HG03460 (cell line): ENCODE measurements around the gene SPOP.

Source experiments
- ATAC-seq: cut with Tn5 transposase; IDR thresholded peaks from one replicate; pipeline ENCODE4 v1.9.1; 2021; ENCODE audit not compliant: unreplicated experiment

SPOP gene

GRCh38 chr17:49618028-49618611, 59.8 kb downstream of the SPOP start:
- no peak for ATAC-seq

- ATAC-seq = no peak
Measured at GRCh38 chr17:49616601-49617131, 61.2 kb downstream of the SPOP start.

GRCh38 chr17:49616086-49616485, 61.8 kb downstream of the SPOP start:
- no peak for ATAC-seq

GRCh38 chr17:49613182-49613800, 64.6 kb downstream of the SPOP start:
- ATAC-seq = no peak

GRCh38 chr17:49612726-49613125, 65.2 kb downstream of the SPOP start:
- ATAC-seq = no peak

- ATAC-seq = no peak
Measured at GRCh38 chr17:49610883-49611584, 66.9 kb downstream of the SPOP start.

- ATAC-seq = no peak
Measured at GRCh38 chr17:49604314-49604869, 73.5 kb downstream of the SPOP start.

- ATAC-seq = no peak
Measured at GRCh38 chr17:49603720-49604119, 74.2 kb downstream of the SPOP start.

- ATAC-seq = no peak
Measured at GRCh38 chr17:49603238-49603637, 74.7 kb downstream of the SPOP start.

GRCh38 chr17:49602783-49603182, 75.1 kb downstream of the SPOP start:
- ATAC-seq = no peak

GRCh38 chr17:49600949-49601348, 76.9 kb downstream of the SPOP start:
- no peak for ATAC-seq

GRCh38 chr17:49598918-49599317, 79.0 kb downstream of the SPOP start:
- no peak for ATAC-seq

- ATAC-seq = no peak
Measured at GRCh38 chr17:49597928-49598655, 79.8 kb downstream of the SPOP start.

- no peak for ATAC-seq
Measured at GRCh38 chr17:49597436-49597835, 80.5 kb downstream of the SPOP start.

GRCh38 chr17:49596613-49597244, 81.2 kb downstream of the SPOP start:
- ATAC-seq = no peak

GRCh38 chr17:49595980-49596379, 81.9 kb downstream of the SPOP start:
- ATAC-seq = no peak

- no peak for ATAC-seq
Measured at GRCh38 chr17:49595328-49595727, 82.6 kb downstream of the SPOP start.

- no peak for ATAC-seq
Measured at GRCh38 chr17:49592263-49592662, 85.6 kb downstream of the SPOP start.

- ATAC-seq = no peak
Measured at GRCh38 chr17:49590874-49591273, 87.0 kb downstream of the SPOP start.

- ATAC-seq = no peak
Measured at GRCh38 chr17:49589577-49589927, 88.3 kb downstream of the SPOP start.
